GM23338 (cell line): Measurements from ENCODE around the gene CNGB1. TPM values are rescaled to one million over a fixed set of nuclear protein-coding genes. Genes with fewer than 3 reads are reported as not detected.

Experiments
- ATAC-seq: fragments of 200-7000 bp; cut with Tn5 transposase; 3 replicates; pipeline ENCODE4 v1.9.1; 2020
- DNase-seq: peaks from one replicate; pipeline ENCODE4 v3.0.0-alpha.2; 2015; ENCODE audit warnings: low spot score
- H2AFZ ChIP-seq: fragments of 200-600 bp; sonication (generic); 2 replicates; pipeline ENCODE4 v1.8.0; 2016; ENCODE audit warnings: antibody characterized with exemption, mild to moderate bottlenecking, moderate library complexity
- H3F3A ChIP-seq: fragments of 200-600 bp; sonication (generic); replicated peaks from 2 replicates; pipeline ENCODE4 v1.8.0; 2017; ENCODE audit warnings: antibody characterized with exemption, mixed run types, low read depth
- H3K27ac ChIP-seq: fragments of 200-600 bp; sonication (generic); 2 replicates; pipeline ENCODE4 v1.6.1; 2016; ENCODE audit warnings: low read depth
- H3K27me3 ChIP-seq: fragments of 200-600 bp; sonication (generic); 2 replicates; pipeline ENCODE4 v1.8.0; 2016; ENCODE audit warnings: mild to moderate bottlenecking, mixed run types, moderate library complexity; ENCODE audit not compliant: insufficient read depth
- H3K36me3 ChIP-seq: fragments of 200-600 bp; sonication (generic); 2 replicates; pipeline ENCODE4 v1.8.0; 2016; ENCODE audit warnings: mild to moderate bottlenecking; ENCODE audit not compliant: insufficient read depth
- H3K4me1 ChIP-seq: fragments of 200-600 bp; sonication (generic); 2 replicates; pipeline ENCODE4 v1.8.0; 2016; ENCODE audit warnings: mild to moderate bottlenecking, moderate library complexity; ENCODE audit not compliant: insufficient read depth
- H3K4me2 ChIP-seq: fragments of 200-600 bp; sonication (generic); 2 replicates; pipeline ENCODE4 v1.7.1; 2017; ENCODE audit warnings: mixed run types
- H3K4me3 ChIP-seq: fragments of 200-600 bp; sonication (generic); 2 replicates; pipeline ENCODE4 v1.6.1; 2016; ENCODE audit warnings: mixed run types
- H3K79me2 ChIP-seq: fragments of 200-600 bp; sonication (generic); replicated peaks from 2 replicates; pipeline ENCODE4 v1.8.0; 2017; ENCODE audit warnings: mild to moderate bottlenecking; ENCODE audit not compliant: insufficient read depth
- H3K9me2 ChIP-seq: fragments of 200-600 bp; sonication (generic); 2 replicates; pipeline ENCODE4 v1.8.0; 2017; ENCODE audit not compliant: insufficient read depth
- H4K20me1 ChIP-seq: fragments of 200-600 bp; sonication (generic); replicated peaks from 2 replicates; pipeline ENCODE4 v1.8.0; 2017; ENCODE audit warnings: mild to moderate bottlenecking; ENCODE audit not compliant: insufficient read depth
- H3K27ac Mint-ChIP-seq: 2 replicates; pipeline ENCODE4 v1.8.0; 2020; ENCODE audit warnings: inconsistent platforms, mild to moderate bottlenecking, moderate library complexity, mixed read lengths
- H3K27me3 Mint-ChIP-seq: 3 replicates; pipeline ENCODE4 v1.8.0; 2022; ENCODE audit warnings: low read depth, mild to moderate bottlenecking, moderate library complexity, mixed read lengths, inconsistent platforms; ENCODE audit not compliant: insufficient read depth, poor library complexity
- H3K36me3 Mint-ChIP-seq: 3 replicates; pipeline ENCODE4 v1.8.0; 2021; ENCODE audit warnings: low read depth, mild to moderate bottlenecking, inconsistent platforms, moderate library complexity, mixed read lengths
- H3K4me1 Mint-ChIP-seq: 3 replicates; pipeline ENCODE4 v1.8.0; 2020; ENCODE audit warnings: mild to moderate bottlenecking, inconsistent platforms, mixed read lengths
- H3K4me3 Mint-ChIP-seq: 3 replicates; pipeline ENCODE4 v1.8.0; 2021; ENCODE audit warnings: moderate library complexity, mild to moderate bottlenecking, inconsistent platforms, mixed read lengths
- H3K9me3 Mint-ChIP-seq: 3 replicates; pipeline ENCODE4 v1.8.0; 2020; ENCODE audit warnings: moderate library complexity, mild to moderate bottlenecking, inconsistent platforms, mixed read lengths
- CREB1 ChIP-seq: fragments of 250-450 bp; sonication (Bioruptor Pico); IDR thresholded peaks from 2 replicates; pipeline ENCODE4 v1.5.0; 2020; ENCODE audit warnings: low read depth, mild to moderate bottlenecking, moderate library complexity
- EZH2 ChIP-seq: fragments of 200-600 bp; sonication (generic); IDR thresholded peaks from one replicate; pipeline ENCODE4 v1.8.0; 2017; ENCODE audit warnings: antibody characterized with exemption, mild to moderate bottlenecking, low read depth; ENCODE audit not compliant: unreplicated experiment
- EZH2phosphoT487 ChIP-seq: fragments of 200-600 bp; sonication (generic); IDR thresholded peaks from one replicate; pipeline ENCODE4 v1.8.1; 2018; ENCODE audit warnings: antibody characterized with exemption; ENCODE audit not compliant: unreplicated experiment
- NANOG ChIP-seq: IDR thresholded peaks from 2 replicates; pipeline ENCODE4 v1.6.1; 2016; ENCODE audit warnings: antibody characterized with exemption, borderline replicate concordance
- ZNF114 ChIP-seq: fragments of 250-450 bp; sonication (Bioruptor Pico); IDR thresholded peaks from 2 replicates; pipeline ENCODE4 v1.5.0; 2020; ENCODE audit warnings: mild to moderate bottlenecking, moderate library complexity
- ZNF331 ChIP-seq: fragments of 250-450 bp; sonication (Bioruptor Pico); IDR thresholded peaks from 2 replicates; pipeline ENCODE4 v1.5.0; 2020; ENCODE audit warnings: low read depth, mild to moderate bottlenecking, moderate library complexity
- polyA plus RNA-seq: library from polyadenylated mRNA; unstranded; fragments of >200 nt; fragmentation: Nextera tagmentation; extraction: Ambion mirVana; gene quantifications from 2 replicates; pipeline ENCODE4 v1.2.1, GENCODE V29; 2016
- total RNA-seq: library from RNA; depleted of rRNA; stranded (reverse); fragments of >200 nt; shearing (Covaris generic); gene quantifications from 2 replicates; pipeline ENCODE4 v1.2.3, GENCODE V29; 2014
- TF ChIP-seq, protein P1 (sequence below): fragments of 250-450 bp; sonication (Bioruptor Pico); IDR thresholded peaks from 2 replicates; pipeline ENCODE4 v1.5.0; 2020; ENCODE audit warnings: mild to moderate bottlenecking, moderate library complexity
- TF ChIP-seq, protein P2 (sequence below): IDR thresholded peaks from 2 replicates; pipeline ENCODE4 v1.6.1; 2016; ENCODE audit warnings: antibody characterized with exemption
- TF ChIP-seq, protein P3 (sequence below), 2 experiments: fragments of 200-600 bp in 1 of 2; sonication (generic) in 1 of 2; conservative IDR thresholded peaks; 2 replicates each; pipeline versions ENCODE4 v1.5.1 to v1.6.1; 2016 to 2017; ENCODE audit warnings: antibody characterized with exemption in 2 of 2, low read depth in 2 of 2, mild to moderate bottlenecking in 2 of 2, moderate library complexity in 1 of 2

Gene CNGB1
- total and polyA plus RNA-seq, 2 experiments from 2014 or later, result not detected

DNA sequence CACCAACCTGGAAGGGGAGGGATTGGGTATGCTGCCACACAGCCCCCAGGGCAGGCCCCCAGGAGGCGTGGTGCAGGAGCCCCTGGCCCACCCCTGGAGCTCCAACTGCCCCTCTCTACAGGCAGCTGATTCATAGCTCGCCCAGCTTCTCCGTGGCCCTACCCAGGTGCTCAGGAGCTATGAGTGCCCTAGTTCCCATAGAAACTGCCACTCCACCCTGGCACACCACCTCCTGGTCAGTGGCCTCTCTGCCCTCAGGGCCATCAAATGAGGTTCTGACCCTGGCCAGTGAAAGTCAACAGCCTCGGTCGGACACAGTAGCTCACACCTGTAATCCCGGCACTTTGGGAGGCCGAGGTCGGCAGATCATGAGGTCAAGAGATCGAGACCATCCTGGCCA lies 18.0 kb downstream of the CNGB1 start (continued):
- TF ChIP-seq, protein P1, sequence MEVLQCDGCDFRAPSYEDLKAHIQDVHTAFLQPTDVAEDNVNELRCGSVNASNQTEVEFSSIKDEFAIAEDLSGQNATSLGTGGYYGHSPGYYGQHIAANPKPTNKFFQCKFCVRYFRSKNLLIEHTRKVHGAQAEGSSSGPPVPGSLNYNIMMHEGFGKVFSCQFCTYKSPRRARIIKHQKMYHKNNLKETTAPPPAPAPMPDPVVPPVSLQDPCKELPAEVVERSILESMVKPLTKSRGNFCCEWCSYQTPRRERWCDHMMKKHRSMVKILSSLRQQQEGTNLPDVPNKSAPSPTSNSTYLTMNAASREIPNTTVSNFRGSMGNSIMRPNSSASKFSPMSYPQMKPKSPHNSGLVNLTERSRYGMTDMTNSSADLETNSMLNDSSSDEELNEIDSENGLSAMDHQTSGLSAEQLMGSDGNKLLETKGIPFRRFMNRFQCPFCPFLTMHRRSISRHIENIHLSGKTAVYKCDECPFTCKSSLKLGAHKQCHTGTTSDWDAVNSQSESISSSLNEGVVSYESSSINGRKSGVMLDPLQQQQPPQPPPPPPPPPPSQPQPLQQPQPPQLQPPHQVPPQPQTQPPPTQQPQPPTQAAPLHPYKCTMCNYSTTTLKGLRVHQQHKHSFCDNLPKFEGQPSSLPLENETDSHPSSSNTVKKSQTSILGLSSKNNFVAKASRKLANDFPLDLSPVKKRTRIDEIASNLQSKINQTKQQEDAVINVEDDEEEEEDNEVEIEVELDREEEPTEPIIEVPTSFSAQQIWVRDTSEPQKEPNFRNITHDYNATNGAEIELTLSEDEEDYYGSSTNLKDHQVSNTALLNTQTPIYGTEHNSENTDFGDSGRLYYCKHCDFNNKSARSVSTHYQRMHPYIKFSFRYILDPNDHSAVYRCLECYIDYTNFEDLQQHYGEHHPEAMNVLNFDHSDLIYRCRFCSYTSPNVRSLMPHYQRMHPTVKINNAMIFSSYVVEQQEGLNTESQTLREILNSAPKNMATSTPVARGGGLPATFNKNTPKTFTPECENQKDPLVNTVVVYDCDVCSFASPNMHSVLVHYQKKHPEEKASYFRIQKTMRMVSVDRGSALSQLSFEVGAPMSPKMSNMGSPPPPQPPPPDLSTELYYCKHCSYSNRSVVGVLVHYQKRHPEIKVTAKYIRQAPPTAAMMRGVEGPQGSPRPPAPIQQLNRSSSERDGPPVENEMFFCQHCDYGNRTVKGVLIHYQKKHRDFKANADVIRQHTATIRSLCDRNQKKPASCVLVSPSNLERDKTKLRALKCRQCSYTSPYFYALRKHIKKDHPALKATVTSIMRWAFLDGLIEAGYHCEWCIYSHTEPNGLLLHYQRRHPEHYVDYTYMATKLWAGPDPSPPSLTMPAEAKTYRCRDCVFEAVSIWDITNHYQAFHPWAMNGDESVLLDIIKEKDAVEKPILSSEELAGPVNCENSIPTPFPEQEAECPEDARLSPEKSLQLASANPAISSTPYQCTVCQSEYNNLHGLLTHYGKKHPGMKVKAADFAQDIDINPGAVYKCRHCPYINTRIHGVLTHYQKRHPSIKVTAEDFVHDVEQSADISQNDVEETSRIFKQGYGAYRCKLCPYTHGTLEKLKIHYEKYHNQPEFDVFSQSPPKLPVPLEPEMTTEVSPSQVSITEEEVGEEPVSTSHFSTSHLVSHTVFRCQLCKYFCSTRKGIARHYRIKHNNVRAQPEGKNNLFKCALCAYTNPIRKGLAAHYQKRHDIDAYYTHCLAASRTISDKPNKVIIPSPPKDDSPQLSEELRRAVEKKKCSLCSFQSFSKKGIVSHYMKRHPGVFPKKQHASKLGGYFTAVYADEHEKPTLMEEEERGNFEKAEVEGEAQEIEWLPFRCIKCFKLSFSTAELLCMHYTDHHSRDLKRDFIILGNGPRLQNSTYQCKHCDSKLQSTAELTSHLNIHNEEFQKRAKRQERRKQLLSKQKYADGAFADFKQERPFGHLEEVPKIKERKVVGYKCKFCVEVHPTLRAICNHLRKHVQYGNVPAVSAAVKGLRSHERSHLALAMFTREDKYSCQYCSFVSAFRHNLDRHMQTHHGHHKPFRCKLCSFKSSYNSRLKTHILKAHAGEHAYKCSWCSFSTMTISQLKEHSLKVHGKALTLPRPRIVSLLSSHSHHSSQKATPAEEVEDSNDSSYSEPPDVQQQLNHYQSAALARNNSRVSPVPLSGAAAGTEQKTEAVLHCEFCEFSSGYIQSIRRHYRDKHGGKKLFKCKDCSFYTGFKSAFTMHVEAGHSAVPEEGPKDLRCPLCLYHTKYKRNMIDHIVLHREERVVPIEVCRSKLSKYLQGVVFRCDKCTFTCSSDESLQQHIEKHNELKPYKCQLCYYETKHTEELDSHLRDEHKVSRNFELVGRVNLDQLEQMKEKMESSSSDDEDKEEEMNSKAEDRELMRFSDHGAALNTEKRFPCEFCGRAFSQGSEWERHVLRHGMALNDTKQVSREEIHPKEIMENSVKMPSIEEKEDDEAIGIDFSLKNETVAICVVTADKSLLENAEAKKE (CRISPR knock-in tag), result no peak
- TF ChIP-seq ZNF114 (CRISPR knock-in tag), result no peak
- no peak for TF ChIP-seq ZNF331 (CRISPR knock-in tag)
- no peak for TF ChIP-seq CREB1 (CRISPR knock-in tag)
- TF ChIP-seq NANOG, result no peak
- TF ChIP-seq EZH2phosphoT487, result no peak
- no peak for TF ChIP-seq EZH2

DNA sequence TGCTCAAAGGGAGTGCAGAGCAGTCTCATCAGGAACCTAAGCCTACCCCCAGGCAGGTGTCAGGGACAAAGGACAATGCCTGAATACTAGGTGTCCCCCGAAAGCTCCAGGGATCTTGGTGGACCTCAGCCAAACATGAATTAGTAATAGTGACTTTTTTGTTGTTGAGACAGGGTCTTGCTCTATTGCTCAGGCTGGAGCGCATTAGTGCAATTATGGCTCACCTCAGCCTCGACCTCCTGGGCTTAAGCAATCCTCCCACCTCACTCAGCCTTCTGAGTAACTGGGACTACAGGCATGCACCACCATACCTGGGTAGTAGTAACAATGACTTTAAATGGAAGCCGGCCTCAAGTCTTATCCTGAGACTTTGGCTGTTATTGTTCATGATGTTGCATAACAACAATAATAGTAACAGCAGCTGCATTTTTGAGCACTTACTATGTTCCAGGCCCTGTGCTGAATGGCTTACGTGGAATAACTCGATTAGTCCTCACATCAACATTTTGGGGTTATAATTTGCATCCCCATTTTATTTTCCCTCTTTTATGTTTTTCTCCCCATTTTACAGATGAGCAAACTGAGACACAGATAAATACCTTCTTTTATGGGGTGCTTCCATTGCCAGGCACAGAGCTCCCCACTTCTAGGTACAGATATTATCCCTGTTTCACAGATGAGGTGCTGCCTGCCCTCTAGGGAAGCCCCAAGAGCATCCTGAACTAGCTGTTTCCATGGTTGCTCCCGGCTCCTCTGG lies 19.5 kb downstream of the CNGB1 start:
- Histone ChIP-seq H3K4me2 (no peak overlapping the region), H2AFZ (no peak overlapping the region), H3K36me3 (no peaks in the 10 kb centered on the region), H4K20me1 (no peaks in the 10 kb centered on the region), H3K4me3 (no peak overlapping the region), H3F3A (no peaks in the 10 kb centered on the region), H3K27ac (no peak overlapping the region), H3K9me2 (no peaks in the 10 kb centered on the region), H3K27me3 (no peaks in the 10 kb centered on the region), H3K4me1 (no peaks in the 10 kb centered on the region), H3K79me2 (no peaks in the 10 kb centered on the region)
- no peak for DNase-seq
- Mint-ChIP-seq H3K4me1 (peaks cover 10% of the 10 kb centered on the region; the same call in 2 of the 3 replicates), H3K4me3 (no peak overlapping the region), H3K36me3 (no peaks in the 10 kb centered on the region), H3K9me3 (no peaks in the 10 kb centered on the region), H3K27me3 (peaks cover 12% of the 10 kb centered on the region), H3K27ac (no peak overlapping the region)
- no peak for ATAC-seq
- TF ChIP-seq, protein P2, sequence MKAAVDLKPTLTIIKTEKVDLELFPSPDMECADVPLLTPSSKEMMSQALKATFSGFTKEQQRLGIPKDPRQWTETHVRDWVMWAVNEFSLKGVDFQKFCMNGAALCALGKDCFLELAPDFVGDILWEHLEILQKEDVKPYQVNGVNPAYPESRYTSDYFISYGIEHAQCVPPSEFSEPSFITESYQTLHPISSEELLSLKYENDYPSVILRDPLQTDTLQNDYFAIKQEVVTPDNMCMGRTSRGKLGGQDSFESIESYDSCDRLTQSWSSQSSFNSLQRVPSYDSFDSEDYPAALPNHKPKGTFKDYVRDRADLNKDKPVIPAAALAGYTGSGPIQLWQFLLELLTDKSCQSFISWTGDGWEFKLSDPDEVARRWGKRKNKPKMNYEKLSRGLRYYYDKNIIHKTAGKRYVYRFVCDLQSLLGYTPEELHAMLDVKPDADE, result no peak
- TF ChIP-seq, protein P3, sequence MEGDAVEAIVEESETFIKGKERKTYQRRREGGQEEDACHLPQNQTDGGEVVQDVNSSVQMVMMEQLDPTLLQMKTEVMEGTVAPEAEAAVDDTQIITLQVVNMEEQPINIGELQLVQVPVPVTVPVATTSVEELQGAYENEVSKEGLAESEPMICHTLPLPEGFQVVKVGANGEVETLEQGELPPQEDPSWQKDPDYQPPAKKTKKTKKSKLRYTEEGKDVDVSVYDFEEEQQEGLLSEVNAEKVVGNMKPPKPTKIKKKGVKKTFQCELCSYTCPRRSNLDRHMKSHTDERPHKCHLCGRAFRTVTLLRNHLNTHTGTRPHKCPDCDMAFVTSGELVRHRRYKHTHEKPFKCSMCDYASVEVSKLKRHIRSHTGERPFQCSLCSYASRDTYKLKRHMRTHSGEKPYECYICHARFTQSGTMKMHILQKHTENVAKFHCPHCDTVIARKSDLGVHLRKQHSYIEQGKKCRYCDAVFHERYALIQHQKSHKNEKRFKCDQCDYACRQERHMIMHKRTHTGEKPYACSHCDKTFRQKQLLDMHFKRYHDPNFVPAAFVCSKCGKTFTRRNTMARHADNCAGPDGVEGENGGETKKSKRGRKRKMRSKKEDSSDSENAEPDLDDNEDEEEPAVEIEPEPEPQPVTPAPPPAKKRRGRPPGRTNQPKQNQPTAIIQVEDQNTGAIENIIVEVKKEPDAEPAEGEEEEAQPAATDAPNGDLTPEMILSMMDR (conservative IDR thresholded peaks at IDR 0.05; ENCODE audit: low read depth in 2 of 2), result no peak
